DND-41 (cell line): Measurements from ENCODE around the gene CIAO1.

Experiments
- CTCF ChIP-seq: IDR thresholded peaks from 2 replicates; pipeline ENCODE4 v1.5.1; 2012; ENCODE audit warnings: borderline replicate concordance, low read length, moderate library complexity, mild to moderate bottlenecking; ENCODE audit not compliant: poor library complexity, severe bottlenecking; ENCODE audit errors: extremely low read depth
- EZH2 ChIP-seq: IDR thresholded peaks from 3 replicates; pipeline ENCODE4 v1.6.1; 2012; ENCODE audit warnings: borderline replicate concordance, low read depth, mild to moderate bottlenecking, moderate library complexity, low read length, inconsistent platforms; ENCODE audit not compliant: severe bottlenecking

- no peak for TF ChIP-seq CTCF
- TF ChIP-seq EZH2: no peak
Measured at GRCh38 chr2:96256611-96257113, 9.4 kb upstream of the CIAO1 start.
